GM10248 (cell line): ENCODE results near the gene TNIK.

Experiments
- CTCF ChIA-PET: fragments of 300-600 bp; sonication (Branson Sonifier 250); formaldehyde crosslinking; extraction: SDS; loops from one replicate; lab custom pipeline; 2021; ENCODE audit warnings: antibody characterized with exemption; lab: Yijun Ruan, JAX
- POLR2A ChIA-PET: fragments of 350-650 bp; sonication (Branson Sonifier 250); formaldehyde crosslinking; extraction: SDS; loops from one replicate; lab custom pipeline; 2020; ENCODE audit warnings: antibody characterized with exemption; lab: Yijun Ruan, JAX
- DNase-seq: peaks from one replicate; pipeline ENCODE4 v3.0.0; 2012; ENCODE audit errors: extremely low spot score
- TF ChIP-seq, protein P1 (sequence below): IDR thresholded peaks from 2 replicates; pipeline ENCODE4 v1.5.1; 2012; ENCODE audit warnings: mild to moderate bottlenecking, low read depth; ENCODE audit errors: extremely low read depth, missing control alignments, control extremely low read depth

Gene TNIK

DNA sequence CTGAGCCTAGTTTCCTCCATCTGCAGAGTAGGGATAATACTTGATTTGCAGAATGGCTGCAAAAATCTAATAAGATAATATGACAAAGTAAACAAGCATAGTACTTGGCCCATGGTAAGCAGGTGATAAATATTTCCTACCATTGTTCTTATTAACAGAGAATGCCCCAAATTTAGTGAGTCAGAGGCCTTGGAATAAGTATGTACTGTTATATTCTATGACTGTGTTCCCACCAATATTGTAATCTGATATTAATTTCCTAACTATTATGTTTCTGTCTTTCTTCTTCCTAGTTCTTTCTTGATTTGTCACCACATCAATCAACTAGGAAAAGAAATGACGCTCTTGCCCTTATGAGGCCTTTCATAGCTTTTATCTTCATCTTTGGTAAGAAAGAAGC, 255.3 kb downstream of the TNIK start:
- ChIA-PET POLR2A (no interaction called here), CTCF (interaction anchor here (1.1 to 2.0 kb wide), 2 partner anchors 27 to 37 kb away, joined by 3 to 4 read pairs; no protein-coding TSS in a partner anchor)
- TF ChIP-seq, protein P1, sequence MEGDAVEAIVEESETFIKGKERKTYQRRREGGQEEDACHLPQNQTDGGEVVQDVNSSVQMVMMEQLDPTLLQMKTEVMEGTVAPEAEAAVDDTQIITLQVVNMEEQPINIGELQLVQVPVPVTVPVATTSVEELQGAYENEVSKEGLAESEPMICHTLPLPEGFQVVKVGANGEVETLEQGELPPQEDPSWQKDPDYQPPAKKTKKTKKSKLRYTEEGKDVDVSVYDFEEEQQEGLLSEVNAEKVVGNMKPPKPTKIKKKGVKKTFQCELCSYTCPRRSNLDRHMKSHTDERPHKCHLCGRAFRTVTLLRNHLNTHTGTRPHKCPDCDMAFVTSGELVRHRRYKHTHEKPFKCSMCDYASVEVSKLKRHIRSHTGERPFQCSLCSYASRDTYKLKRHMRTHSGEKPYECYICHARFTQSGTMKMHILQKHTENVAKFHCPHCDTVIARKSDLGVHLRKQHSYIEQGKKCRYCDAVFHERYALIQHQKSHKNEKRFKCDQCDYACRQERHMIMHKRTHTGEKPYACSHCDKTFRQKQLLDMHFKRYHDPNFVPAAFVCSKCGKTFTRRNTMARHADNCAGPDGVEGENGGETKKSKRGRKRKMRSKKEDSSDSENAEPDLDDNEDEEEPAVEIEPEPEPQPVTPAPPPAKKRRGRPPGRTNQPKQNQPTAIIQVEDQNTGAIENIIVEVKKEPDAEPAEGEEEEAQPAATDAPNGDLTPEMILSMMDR, result no peak
- DNase-seq, result no peak

DNA sequence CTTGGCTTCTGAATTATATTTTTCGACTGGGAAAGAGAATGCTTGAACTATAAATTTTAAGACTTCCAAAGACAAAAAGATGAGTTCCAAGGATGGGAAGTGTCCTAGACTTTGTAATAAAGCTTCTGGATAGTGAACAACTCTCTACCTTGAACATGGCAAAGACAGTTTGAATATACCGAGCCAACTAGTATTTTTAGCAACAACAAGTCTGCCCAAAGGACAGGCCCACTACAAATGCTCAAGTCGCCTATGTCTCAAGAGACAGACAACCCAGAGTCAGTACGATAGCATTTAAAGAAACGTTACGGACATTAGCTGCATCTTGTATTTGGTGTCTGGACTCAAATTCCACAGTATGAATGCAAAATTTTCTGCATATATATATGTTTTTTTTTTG, 258.4 kb downstream of the TNIK start:
- CTCF ChIA-PET, result interaction anchor here (0.9 to 1.3 kb wide), 3 partner anchors 9 to 26 kb away, joined by 3 to 5 read pairs (median 3); no protein-coding TSS in a partner anchor
- POLR2A ChIA-PET, result no interaction called here
- no peak for DNase-seq
- TF ChIP-seq, protein P1, result no peak

DNA sequence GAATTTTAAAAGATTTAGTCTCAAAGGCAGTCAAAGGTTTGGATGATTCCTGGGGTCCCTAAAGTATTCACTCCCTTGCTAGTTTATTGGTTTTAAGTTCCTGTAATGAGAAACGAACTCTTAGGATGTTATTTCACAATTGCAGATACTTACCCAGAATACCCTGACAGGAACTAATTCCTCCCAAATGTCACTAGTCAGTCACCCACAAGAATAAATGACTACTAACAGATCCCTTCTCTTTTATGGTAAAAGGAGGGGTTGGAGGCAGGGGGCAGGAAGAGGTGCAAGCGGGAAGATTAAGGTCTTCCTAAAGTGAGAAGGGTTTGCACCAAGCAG, 259.5 kb downstream of the TNIK start:
- DNase-seq, result no peak
- CTCF ChIA-PET, result no interaction called here
- POLR2A ChIA-PET, result no interaction called here
- TF ChIP-seq, protein P1, result no peak

DNA sequence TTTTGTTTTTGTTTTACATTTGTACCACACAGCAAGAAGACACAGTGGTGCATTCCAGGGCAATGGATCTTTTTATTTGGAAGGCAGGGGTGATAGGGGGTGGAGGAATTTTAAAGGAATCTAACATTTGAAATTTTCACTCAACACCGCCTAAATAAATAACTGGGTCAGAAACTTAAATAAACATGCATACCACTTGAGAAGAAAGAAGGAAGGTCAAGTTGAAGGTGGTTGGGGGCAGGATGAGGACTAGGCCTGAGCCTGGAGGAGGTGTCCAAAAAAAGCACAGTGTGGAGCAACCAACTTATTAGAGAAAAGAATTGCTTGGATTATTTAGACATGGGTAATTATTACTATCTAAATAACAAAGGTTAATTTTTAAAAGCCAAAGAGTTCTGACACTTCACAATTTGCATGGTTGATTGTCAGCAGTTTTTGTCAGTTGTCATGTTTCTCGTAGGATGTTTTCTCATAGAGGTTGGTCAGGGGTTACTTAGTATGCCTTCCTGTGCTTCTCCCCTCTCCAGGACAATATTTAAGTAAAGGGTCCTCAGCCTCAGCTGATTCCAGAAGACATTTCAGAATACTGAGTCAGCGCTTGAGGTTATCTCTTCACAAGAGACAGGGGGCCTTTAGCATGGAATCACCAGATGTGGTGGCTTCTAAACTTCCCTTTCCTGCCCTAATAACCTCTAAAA, 260.0 kb downstream of the TNIK start:
- CTCF ChIA-PET, result no interaction called here
- DNase-seq, result no peak
- TF ChIP-seq, protein P1, result no peak
- POLR2A ChIA-PET, result no interaction called here

DNA sequence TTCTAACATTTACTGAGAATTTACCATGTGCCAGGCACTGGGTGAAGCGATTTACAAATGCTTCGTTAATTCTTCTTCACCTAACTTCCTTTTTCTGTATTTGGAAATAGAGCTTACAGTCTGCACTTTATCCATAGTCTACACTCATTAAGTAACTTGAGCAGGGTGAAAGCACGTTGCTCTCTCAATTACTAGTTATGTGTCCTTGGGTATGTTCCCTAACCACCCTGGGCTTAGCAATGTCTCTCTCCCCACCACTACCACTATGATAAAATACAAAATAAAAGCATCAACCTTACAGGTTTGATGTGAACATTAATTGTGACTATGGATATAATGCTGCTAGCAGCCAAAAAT, 260.8 kb downstream of the TNIK start:
- DNase-seq, result no peak
- ChIA-PET POLR2A (no interaction called here), CTCF (interaction anchor here (0.8 to 1.4 kb wide), 4 partner anchors 10 to 59 kb away, joined by 3 to 5 read pairs (median 4); no protein-coding TSS in a partner anchor)
- TF ChIP-seq, protein P1, result no peak

DNA sequence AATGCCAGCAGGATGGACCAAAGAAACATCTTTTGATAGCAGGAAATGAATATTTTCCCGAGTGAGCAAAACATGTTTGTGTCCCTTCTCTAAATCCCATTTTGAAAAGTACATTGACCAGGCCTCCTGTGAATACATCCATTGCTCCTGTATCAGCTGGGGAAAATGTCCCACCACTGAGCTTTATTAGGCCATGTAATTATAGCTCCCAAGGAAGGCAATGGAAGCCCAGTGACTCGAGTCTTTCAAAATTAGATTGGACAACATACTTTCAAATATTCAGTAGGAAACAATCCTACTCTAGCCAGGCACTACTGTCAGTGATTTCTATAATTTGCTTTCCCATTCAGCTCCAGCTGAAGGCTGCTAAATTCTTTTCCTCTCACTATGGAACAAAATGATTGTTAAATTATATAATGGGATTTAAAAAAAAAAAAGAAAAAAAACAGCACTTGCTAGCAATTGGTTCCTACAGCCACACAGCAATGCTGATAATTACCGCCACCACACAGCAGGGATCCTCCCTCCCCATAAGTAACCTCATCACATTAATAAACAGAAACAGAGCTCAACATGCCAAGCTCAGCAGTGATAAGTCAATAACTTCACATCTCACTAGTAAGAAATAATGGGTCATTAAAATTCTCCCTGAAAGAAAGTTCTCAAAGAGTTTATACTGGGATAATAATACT, 261.3 kb downstream of the TNIK start:
- no peak for DNase-seq
- TF ChIP-seq, protein P1, result no peak
- POLR2A ChIA-PET, result no interaction called here
- CTCF ChIA-PET, result interaction anchor here (0.8 to 1.4 kb wide), 4 partner anchors 9 to 59 kb away, joined by 3 to 5 read pairs (median 4); no protein-coding TSS in a partner anchor
